ENCODE results near the gene RGS19. TPM values are rescaled to one million over a fixed set of nuclear protein-coding genes. Genes with fewer than 3 reads are reported as not detected.

Gene RGS19
- total RNA-seq, 1 donor, result 9.8 TPM

DNA sequence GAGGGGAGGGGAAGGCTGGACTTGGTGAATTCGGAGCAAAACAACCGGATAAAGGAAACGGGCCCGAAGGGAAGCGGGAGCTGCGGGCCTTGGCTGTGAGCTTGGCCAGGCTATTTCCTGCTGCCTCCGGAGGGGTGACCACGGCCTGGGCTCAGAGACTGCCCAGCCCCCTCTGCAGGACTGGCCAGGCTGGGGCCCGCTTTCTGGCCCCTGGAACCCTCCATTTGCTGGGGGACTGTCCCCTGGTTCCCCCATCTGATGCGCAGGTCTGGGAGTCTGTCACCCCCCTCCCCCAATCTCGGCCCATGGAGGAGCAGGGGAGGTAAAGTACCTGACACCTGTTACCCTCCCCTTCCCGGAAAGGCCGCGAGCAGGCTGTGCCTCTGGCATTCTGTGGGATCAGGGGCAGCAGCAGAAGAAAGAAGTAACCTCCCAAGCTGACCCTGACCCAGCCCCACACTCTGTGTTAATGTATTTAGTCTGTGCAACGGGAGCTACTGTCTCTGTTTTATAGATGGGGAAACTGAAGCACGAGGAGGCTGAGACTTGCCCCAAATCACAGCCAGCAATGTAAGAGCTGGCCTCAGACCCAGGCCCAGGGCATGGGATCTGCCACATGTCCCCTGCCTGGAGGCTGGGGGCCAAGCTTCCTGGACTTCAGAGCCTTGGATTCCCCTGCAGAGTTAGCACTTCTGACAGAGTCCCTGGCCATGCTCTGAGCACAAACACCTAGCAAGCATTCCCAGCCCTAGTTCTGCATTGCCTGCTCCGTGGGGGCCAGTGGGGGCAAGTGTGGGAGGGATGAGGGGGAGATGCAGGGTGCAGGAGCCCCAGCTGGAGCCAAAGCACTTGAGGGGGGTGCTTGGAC lies 39.8 kb downstream of the RGS19 start:
- DNase-seq (ENCODE audit: low read depth), result no peak
- no peak for TF ChIP-seq CTCF (IDR thresholded peaks at IDR 0.05; ENCODE audit: insufficient read depth, low read length)
- H3K4me3 ChIP-seq (ENCODE audit: low read depth, low read length), result peak overlapping the region; percentile 28

DNA sequence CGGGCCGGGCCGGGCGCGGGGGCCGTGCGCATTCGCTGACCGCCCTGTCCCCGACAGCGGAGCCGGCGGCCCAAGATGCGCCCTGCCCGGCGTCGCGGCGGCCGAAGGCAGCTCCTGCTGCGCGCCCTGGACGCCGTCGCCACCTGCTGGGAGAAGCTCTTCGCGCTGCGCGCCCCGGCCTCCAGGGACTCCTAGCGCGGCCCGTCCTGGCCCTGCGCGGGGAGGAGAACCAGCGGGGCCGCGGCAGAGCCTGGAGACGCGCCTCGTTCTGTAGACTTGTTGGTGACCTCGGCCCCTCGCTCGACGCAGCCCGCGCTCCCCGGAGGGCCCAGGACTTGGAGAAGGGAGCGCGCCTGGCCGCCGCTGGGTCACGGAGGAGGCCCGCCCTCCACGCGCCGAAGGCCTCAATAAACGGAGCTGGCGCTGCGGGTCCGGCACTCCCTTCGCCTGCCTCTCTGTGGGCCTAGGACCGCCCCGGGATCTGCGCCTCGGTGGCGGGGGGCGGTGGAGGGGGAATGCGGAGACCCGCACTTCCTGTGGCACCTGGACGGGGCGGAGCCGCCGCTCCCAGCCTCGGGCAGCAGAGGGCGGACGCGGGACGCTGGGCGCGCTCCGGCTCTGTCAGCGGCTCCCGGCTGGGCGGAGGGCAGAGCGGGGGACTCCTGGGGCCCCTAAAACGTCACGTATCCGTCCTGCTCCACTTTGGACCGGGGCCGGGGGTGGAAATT lies 40.6 kb downstream of the RGS19 start:
- TF ChIP-seq CTCF (IDR thresholded peaks at IDR 0.05; ENCODE audit: insufficient read depth, low read length), result peak; percentile 56
- peak; percentile 40 for DNase-seq (ENCODE audit: low read depth)
- H3K4me3 ChIP-seq (ENCODE audit: low read depth, low read length), result peak overlapping the region; percentile 48

GRCh38 chr20:64038224-64038564 lies 41.1 kb downstream of the RGS19 start:
- no peak overlapping the region for H3K4me3 ChIP-seq (ENCODE audit: low read depth, low read length)
- TF ChIP-seq CTCF (IDR thresholded peaks at IDR 0.05; ENCODE audit: insufficient read depth, low read length), result no peak

GRCh38 chr20:64037498-64038213 lies 41.7 kb downstream of the RGS19 start:
- DNase-seq (ENCODE audit: low read depth), result no peak
- TF ChIP-seq CTCF (IDR thresholded peaks at IDR 0.05; ENCODE audit: insufficient read depth, low read length), result no peak

More at GRCh38 chr20:64038224-64038564, 41.1 kb downstream of the RGS19 start:
- DNase-seq (ENCODE audit: low read depth), result no peak

DNA sequence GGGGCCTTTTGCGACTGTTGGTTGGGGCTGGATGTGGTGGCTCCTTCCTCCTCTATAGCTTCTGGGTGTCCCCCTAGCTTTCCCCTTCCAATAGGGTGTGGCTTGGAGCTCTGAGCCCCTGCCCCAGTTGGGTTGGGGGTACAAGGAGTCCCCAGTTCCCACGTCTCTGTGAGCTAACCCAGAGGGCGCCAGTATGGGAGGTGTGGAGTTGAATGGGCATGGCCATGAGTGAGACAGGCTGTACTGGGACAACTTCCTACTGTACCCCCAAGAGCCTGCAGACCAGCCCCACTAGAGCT lies 42.2 kb downstream of the RGS19 start:
- H3K4me3 ChIP-seq (ENCODE audit: low read depth, low read length), result no peak overlapping the region
- no peak for DNase-seq (ENCODE audit: low read depth)
- TF ChIP-seq CTCF (IDR thresholded peaks at IDR 0.05; ENCODE audit: insufficient read depth, low read length), result no peak

More at GRCh38 chr20:64037498-64038213, 41.7 kb downstream of the RGS19 start:
- no peak overlapping the region for H3K4me3 ChIP-seq (ENCODE audit: low read depth, low read length)

DNA sequence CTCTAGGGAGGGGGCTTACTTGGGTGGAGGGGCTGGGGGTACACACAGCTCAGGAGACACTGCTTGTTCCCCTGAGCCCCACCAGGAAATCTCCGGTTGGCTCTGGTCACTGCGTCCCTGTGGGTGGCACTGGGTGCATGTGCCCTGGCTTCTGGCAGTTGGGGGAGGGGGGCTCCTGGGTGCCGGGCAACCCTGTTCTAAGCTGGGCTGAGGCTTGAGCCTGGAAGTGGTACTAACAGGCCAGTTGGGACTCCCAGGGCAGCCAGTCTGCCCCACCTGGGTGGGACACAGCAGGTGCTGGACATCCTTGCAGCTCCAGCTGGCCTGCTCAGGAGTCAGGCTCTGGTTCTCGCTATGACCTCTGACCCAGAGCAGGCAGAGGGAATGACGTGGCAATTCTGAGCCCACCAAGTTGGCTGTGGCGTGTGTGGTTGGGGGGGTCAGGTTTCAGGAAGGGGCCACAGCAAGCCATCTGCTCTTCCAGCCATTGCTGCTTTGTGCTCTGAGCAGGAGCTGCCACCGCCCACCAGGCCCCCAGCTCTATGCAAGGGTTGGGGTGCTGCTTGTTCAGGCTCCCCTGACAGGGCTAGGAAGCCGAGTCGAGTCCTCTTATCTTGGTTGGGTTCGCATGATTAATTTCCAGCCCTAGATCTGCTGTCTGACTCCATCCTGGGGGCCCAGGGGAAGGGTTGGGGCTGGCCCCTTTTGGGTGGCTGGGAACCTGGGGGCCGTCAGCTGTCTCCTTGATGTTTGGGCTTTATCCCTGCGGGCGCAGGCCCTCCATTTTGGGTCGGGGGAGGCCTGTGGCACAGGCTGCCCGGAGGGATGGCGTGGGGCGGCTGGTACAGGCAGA lies 42.7 kb downstream of the RGS19 start:
- no peak overlapping the region for H3K4me3 ChIP-seq (ENCODE audit: low read depth, low read length)
- no peak for DNase-seq (ENCODE audit: low read depth)
- TF ChIP-seq CTCF (IDR thresholded peaks at IDR 0.05; ENCODE audit: insufficient read depth, low read length), result no peak
